HG03108 (cell line): ENCODE data around the gene RBM6.
"Not testable (repeated sequence)": the region's sequence is repeated elsewhere in the genome, so short reads cannot be mapped to it uniquely, and the experiment has no call there.

ENCODE experiments used
- ATAC-seq: cut with Tn5 transposase; IDR thresholded peaks from one replicate; pipeline ENCODE4 v1.9.1; 2021; ENCODE audit warnings: moderate library complexity; ENCODE audit not compliant: unreplicated experiment

The RBM6 gene

DNA sequence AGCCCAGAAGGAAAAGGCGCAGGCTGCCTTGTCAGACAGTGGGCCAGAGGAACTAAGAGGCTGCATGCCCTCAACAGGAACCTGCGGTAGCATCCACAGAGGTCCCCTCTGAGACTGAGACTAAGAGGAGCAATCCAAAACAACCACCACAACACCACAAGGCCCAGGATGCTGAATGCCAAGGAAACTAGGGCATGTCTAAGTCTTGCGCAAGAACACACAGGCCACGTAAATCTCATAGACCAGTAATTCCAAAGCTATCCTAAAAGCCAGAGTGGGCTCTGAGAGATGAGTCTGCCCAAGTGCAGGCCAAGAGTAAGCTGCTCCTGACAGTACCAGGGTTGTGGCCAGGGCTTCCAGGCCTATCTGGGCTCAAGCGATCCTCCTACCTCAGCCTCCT, 23.3 kb upstream of the RBM6 start:
- no peak for ATAC-seq

DNA sequence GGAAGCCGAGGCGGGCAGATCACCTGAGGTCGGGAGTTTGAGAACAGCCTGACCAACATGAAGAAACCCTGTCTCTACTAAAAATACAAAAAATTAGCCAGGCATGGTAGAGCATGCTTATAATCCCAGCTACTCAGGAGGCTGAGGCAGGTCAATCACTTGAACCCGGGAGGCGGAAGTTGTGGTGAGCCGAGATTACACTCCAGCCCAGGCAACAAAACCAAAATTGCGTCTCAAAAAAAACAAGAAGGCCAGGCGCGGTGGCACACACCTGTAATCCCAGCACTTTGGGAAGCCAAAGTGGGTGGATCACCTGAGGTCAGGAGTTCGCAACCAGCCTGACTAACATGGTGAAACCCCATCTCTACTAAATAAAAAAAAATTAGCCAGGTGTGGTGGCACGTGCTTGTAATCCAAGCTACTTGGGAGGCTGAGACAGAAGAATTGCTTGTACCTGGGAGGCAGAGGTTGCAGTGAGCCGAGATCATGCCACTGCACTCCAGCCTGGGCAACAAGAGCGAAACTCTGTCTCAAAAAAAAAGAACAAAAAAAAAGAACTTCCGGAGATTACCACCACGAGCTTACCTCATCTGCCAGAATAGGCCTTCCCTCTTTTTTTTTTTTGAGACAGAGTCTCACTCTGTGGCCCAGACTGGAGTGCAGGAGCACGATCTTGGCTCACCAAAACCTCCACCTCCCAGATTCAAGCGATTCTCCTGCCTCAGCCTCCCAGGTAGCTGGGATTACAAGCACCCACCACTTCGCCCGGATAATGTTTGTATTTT, 22.0 kb upstream of the RBM6 start:
- ATAC-seq = not testable (repeated sequence)

DNA sequence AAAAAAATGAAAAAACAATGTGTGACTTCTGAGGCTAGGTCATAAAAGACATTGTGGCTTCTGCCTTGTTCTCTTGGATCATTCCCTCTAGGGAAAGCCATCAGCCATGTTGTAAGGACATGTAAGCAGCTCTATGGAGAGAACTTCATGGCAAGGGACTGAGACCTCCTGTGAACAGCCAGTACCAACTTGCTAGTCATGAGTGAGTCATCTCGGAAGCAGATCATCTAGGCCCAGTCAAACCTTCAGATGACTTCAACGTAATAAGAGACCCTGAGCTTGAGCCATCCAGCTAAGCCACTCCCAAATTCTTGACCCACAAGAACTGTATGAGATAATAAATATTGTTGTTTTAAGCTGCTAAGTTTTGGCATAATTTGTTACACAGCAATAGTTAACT, 15.3 kb upstream of the RBM6 start:
- ATAC-seq = no peak

DNA sequence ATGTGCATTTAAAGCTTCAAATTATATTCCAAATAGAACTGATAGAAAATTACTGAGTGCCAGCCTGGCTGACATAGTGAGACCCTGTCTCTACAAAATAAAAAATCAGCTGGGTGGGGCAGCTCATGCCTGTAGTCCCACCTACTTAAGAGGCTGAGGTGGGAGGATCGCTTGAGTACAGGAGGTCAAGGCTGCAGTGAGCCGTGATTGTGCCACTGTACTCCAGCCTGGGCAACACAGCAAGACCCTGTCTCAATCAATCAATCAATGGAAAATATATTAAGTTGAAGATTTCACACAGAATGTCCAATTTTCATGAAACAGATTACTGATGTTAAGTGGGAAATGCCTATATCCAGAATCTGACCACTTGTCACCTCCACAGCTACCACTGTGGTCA, 14.5 kb upstream of the RBM6 start:
- no peak for ATAC-seq

- ATAC-seq = no peak
These were observed 13.7 kb upstream of the RBM6 start for GRCh38 chr3:49926117-49926728.

GRCh38 chr3:49927798-49928197, 12.2 kb upstream of the RBM6 start:
- no peak for ATAC-seq

GRCh38 chr3:49928481-49929017, 11.4 kb upstream of the RBM6 start:
- no peak for ATAC-seq

DNA sequence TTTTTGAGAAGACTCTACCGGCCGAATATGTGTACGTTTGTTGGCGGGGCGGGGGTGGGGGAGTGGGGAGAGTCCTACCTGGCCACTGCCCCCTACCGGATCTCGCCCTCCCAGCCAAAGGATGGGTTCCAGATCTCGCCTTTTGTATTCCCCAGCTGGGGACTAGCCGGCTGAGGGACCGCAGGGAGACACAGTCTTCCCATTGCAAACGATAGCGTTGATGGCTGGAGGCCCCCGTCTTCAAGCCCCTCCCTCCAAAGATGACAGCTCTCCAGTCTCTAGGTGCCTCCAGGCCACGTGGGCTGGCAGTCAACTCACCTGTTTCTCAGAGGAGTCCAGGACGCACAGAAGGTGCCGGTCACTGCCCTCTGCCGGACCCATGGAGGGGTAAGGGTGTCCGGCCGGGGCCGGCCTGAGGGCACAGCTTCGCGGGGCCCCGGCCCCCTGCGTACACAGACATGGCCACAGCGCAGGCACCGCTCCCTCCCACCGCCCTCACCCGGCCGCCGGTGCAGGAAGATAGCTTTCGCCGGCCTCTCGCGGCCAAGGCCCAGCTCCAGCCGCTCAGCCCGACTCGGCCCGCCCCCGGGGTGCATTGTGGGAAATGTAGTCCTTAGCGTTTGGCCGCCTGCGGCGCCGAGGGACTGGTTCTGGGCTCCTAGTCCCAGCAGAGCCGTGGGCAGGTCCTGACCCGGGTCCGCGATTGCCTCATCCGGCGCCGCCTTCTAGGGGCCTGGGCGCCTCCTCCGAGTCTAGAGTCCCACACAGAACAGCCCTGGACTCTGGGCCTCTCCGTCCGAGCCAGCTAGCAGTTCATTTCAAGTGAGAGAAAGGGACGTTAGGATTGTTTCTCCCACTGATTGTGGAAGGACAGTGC, 10.4 kb upstream of the RBM6 start, which contains the start of gene MON1A:
MON1A (minus strand) TSS at position 521 of the 877 bp plus-strand sequence. CDS start 16,465 bp downstream, outside the sequence.
- peak; percentile 95 for ATAC-seq

DNA sequence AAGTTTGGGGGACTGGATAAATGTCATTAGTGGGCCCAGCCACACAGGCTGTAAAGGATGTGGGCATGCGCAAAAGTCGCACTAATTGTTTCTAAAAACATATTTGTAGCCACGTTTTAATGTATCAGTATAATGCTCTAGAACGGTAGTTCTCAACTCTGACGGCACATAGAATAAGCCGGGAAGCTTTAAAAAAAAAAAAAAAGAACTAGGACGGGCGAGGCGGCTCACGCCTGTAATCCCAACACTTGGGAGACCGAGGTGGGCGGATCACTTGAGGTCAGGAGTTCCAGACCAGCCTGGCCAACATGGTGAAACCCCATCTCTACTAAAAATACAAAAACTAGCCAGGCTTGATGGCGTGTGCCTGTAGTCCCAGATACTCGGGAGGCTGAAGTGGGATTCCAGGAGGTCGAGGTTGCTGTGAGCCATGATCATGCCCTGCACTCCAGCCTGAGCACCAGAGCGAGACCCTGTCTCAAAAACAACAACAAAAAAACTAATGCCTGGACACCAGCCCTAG, 9.7 kb upstream of the RBM6 start:
- ATAC-seq = no peak

DNA sequence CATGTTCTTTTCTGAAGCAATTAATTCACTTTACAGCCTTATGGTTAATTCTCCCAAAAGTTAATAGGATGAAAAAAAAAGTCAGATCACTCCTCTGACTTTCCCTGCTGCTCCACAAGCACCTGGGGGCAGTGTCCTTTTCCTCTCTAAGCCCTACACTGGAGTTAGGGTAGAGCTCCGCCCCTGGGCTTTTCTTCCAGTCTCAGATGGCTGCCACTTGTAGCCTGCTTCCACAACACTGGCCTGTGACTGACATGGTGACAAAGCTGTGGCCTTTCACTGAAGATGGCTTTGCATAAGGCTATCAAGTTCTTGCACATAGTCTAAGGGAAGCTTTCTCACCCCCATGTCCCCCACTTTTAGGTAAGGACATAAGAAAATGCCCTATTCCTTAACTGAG, 9.0 kb upstream of the RBM6 start:
- no peak for ATAC-seq

DNA sequence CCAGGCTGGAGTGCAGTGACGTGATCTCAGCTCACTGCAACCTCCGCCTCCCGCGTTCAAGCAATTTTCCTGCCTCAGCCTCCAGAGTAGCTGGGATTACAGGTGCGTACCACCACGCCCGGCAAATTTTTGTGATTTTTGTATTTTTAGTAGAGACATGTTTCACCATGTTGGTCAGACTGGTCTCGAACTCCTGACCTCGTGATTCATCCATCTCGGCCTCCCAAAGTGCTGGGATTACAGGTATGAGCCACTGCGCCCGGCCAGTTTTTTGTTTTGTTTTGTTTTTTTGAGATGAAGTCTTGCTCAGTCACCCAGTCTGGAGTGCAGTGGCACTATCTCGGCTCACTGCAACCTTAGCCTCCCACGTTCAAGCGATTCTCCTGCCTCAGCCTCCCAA, 7.7 kb upstream of the RBM6 start:
- not testable (repeated sequence) for ATAC-seq

GRCh38 chr3:49937090-49937489, 2.9 kb upstream of the RBM6 start:
- no peak for ATAC-seq

DNA sequence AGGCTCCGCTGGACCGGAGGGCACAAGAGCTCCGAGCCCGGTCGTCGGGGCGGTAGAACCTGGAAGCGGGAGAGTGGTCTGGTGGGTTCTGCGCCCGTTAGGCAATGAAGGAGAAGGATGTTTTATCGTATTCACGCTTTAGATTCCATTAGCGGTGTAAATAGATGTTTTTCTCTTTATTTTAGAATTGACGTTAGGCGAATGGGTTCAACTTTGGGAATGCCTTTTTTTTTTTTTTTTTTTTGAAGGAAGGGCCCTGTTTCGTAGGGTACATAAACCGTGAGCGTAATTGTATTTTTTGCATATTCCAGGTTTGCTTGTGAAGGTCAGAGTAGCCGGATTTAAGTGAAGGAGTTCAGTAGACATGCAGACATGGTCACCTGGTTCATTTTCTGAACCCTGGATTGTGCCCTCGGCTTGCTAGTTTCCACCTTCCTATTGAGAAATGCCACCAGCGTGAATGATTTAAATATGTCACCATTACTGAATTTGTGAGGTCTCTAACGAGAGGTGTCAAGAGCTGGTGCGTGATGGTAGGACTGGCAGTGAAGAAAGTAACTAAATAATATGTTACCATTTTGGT, 808 bp downstream of the RBM6 start:
- ATAC-seq = peak; percentile 13

- no peak for ATAC-seq
These were observed 2.7 kb downstream of the RBM6 start for GRCh38 chr3:49942651-49943050.

- ATAC-seq = no peak
These were observed 13.0 kb downstream of the RBM6 start for GRCh38 chr3:49952924-49953323.

DNA sequence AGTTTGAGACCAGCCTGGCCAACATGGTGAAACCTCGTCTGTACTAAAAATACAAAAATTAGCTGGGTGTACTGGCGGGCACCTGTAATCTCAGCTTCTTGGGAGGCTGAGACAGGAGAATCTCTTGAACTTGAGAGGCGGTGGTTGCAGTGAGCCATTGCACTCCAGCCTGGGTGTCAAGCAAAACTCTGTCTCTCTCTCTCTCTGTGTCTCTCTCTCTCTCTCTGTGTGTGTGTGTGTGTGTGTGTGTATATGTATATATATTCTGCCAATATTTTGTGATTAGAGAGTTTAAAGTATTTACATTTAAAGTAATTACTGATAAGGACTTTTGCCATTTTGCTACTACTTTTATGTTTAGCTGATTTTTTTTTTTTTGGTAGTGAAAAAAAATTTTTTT, 15.7 kb downstream of the RBM6 start:
- no peak for ATAC-seq

DNA sequence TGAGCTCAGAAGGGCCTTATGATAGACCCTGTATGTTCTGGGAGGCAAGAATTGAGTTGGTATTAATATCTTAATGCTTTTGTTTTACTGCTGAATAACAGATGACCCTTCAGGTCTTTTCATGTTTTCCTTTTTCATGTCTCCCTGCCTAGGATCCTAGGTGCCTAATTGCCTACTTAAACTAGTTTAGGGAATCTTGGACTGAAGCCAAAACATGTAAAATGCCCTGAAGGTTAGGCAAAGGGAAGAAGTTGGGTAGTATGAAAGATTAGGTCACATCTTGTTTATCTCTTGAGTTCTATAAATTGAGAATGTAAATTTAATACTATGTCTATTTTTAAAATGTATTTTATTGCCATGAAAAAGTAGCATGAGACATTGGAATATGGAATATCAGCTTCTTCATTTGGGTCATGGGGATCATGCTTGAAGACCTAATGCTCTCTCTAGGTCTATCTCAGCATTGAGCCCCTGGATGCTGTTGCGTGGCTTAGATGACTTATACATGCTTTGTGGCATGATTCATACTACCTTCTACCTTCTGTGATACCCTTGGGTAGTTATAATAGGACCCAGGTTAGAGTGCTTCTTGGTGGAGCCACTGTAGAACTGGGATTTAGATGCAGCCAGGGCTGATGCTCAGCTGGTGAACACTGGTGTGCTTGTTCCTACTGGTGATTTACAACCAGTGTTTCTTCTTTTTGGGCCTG, 26.4 kb downstream of the RBM6 start:
- ATAC-seq = no peak

DNA sequence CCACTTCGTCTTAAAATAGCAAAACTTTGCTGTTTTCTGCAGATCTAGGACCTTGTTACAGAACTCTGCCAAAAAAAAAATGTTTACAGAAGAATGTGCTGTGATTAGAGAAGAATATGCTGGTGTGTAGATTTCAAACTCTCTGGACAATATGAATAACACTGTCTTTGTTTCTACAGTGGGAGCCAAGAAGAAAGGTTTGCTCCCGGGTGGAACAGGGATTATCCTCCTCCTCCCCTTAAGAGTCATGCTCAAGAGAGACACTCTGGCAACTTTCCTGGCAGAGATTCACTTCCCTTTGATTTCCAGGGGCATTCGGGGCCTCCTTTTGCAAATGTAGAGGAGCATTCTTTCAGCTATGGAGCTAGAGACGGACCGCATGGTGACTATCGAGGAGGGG, 27.3 kb downstream of the RBM6 start:
- no peak for ATAC-seq

- ATAC-seq = no peak
These were observed 28.4 kb downstream of the RBM6 start for GRCh38 chr3:49968346-49968745.

- no peak for ATAC-seq
These were observed 32.7 kb downstream of the RBM6 start for GRCh38 chr3:49972656-49973055.
